GM19467 (cell line): Measurements from ENCODE around the gene TMCO4.
"Not testable (repeated sequence)": the region's sequence is repeated elsewhere in the genome, so short reads cannot be mapped to it uniquely, and the experiment has no call there.

Source experiments
- ATAC-seq: cut with Tn5 transposase; IDR thresholded peaks from one replicate; pipeline ENCODE4 v1.9.1; 2021; ENCODE audit warnings: mild to moderate bottlenecking, moderate library complexity; ENCODE audit not compliant: unreplicated experiment

The TMCO4 gene

DNA sequence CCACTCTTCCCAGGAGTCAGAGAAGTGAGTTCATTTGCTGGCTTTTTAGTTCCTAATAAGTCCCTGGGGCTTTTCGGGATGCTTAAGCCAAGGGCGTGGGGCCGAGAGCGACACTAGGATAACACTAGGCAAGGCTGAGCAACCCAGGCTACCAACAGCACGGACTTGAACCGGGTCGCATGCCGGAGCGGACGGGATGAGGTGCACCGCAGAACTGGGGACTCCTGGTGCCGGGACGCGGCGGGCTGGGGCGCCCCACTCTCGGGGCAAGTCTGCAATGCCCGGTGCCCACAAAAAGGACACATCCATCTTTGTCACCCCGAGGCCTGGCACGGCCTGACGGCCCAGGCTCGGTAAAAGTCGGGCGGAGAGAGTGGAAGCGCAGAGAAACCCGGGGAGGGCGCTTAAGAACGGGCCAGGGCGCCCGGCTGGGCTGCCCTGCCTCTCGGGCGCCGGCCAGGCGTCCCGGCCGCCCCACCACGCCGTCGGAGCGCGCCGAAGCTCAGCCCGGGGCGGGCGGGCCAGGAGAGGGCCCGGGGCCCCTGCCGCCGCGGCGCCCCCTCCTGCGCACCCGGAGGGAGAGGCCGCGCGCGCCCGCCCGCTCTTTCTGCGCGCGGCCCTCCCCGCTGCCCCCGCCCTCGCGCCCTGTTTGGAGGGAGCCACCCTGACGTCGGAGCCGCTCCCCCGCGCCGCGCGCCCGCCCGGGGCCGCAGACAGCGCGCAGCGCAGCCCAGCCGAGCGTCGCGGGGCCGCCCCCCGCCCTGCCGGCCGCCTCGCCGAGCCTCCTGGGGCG is 155.9 kb downstream of the TMCO4 start, which contains the start of gene NBL1:
Gene NBL1 (plus strand): TSS at position 710 of the 793 bp plus-strand sequence. CDS start 10,720 bp downstream, outside the sequence.
- no peak for ATAC-seq

DNA sequence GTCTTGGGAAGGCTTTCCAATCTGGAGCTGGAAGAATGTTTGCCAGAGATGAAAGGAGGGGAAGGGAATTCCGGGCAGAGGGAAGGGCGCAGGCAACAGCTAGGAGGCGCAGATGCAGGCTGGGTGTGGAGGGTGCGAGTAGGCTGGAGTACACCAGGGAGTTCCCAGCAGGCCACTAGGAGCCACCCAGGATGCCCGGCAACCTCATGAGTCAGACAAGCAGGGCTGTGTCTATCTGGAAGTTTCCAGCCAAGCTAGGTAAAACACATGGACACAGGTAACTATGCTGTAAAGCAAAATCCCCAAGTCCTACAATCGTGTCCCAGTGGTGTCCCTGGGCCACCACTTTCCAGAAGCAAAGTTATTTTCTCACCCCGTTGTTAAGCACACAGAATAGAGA is 156.6 kb downstream of the TMCO4 start:
- no peak for ATAC-seq

DNA sequence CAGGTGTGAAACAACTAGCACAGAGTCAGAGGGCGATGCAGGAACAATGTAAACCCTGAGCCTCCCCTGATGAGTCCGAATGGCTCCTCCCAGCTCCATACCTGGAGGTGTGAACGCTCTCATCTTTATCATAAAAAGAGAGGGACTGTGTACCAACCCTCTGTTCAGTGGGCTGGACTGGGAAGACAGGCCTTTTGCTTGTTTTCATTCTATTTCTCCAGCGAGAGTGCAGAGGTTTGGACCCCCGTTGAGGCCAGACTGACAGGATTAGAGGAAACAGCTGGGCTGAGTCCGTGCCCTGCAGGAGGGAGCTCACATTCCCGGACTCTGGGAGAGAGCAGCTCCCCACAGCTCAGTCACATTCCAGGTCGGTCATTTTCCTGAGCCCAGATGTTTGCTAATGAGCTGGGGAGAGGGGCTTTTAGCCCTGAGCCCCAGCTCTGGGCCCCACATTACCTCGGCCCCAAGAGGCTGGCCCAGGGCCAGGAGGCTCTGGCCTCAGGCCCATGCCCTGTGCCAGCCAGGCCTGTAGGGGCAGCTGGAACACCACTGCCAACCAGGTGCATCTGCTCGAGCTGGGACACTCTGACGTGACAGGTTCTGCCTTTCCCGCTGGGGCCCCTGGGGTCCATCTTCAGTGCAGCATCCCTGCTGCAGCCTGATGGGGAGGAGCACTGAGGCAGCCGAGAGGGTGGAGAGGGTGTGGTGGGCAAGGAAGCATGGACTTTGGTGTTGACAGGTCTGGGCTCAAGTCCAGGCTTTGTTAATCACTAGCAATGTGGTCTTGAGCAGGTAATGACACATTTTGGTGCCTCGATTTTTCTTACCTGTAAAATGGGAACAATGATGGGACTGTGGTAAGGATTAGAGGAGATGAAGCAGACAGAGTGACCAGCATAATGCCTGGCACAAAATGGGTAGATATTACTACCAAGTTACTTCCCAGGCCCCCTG is 159.1 kb downstream of the TMCO4 start:
- ATAC-seq, result no peak

DNA sequence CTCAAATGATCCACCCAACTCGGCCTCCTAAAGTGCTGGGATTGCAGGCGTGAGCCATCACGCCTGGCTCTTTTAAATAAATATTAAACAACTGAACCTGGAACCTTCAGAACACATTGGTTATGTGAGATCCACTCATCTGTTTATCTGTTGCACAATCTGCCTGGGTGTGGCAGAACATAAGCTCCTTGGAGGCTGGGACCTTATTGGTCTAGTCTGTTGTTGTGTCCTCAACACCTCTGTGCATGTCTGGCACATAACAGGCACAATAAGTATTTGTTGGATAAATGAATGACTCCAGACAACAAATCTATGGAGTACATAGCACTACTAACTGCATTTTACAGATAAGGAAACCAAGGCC is 159.7 kb downstream of the TMCO4 start:
- no peak for ATAC-seq

DNA sequence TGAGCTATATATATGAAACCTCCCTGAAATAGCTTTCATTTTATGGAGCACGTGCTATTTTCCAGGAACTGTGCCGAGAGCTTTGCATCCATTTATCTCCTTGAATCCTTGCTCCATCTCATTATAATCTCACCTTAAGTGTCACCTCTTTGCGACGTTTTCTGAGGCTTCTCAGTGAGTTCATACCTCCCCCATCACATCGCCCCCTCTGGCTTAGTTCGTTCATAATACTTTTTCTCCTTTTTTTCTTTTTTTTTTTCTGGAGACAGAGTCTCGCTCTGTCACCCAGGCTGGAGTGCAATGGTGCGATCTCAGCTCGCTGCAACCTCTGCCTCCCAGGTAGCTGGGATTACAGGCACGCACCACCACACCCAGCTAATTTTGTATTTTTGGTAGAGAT is 160.5 kb downstream of the TMCO4 start:
- not testable (repeated sequence) for ATAC-seq

GRCh38 chr1:19637606-19638005 is 162.1 kb downstream of the TMCO4 start:
- no peak for ATAC-seq

- not testable (repeated sequence) for ATAC-seq
These were observed 163.0 kb downstream of the TMCO4 start for GRCh38 chr1:19636749-19637148.

- no peak for ATAC-seq
These were observed 163.7 kb downstream of the TMCO4 start for GRCh38 chr1:19636065-19636464.

- ATAC-seq, result no peak
These were observed 164.1 kb downstream of the TMCO4 start for GRCh38 chr1:19635646-19636045.

- not testable (repeated sequence) for ATAC-seq
These were observed 164.7 kb downstream of the TMCO4 start for GRCh38 chr1:19635064-19635463.

GRCh38 chr1:19633106-19633505 is 166.6 kb downstream of the TMCO4 start:
- no peak for ATAC-seq
